HEK293 (cell line): ENCODE measurements around the gene ITGA2B.
A peak's percentile ranks its signal among the peaks of the same experiment; 100 is the strongest.

ENCODE experiments used
- CTCF ChIA-PET: fragments of 350-600 bp; formaldehyde crosslinking; extraction: SDS; loops from one replicate; lab custom pipeline; 2021; ENCODE audit warnings: antibody characterized with exemption; lab: Yijun Ruan, JAX
- POLR2A ChIA-PET: fragments of 300-600 bp; formaldehyde crosslinking; extraction: SDS; loops from one replicate; lab custom pipeline; 2020; ENCODE audit warnings: antibody characterized with exemption, inconsistent platforms; lab: Yijun Ruan, JAX
- H3K27ac ChIP-seq: fragments of 200-500 bp; sonication (Bioruptor generic); 2 replicates; pipeline ENCODE4 v1.5.1; 2014; ENCODE audit warnings: low read depth, low read length, control low read depth, inconsistent platforms; ENCODE audit errors: extremely low read depth
- H3K36me3 ChIP-seq, 2 experiments: fragments of 200-500 bp in 1 of 2; sonication (Bioruptor generic) in 1 of 2; 1 replicate in 1 of 2; 2 replicates in 1 of 2; pipeline ENCODE4 v1.5.1; 2014 to 2017; ENCODE audit warnings: inconsistent platforms in 2 of 2, low read length in 2 of 2; ENCODE audit not compliant: control insufficient read depth in 2 of 2, insufficient read depth in 1 of 2
- H3K4me1 ChIP-seq: fragments of 200-500 bp; sonication (Bioruptor generic); 2 replicates; pipeline ENCODE4 v1.5.1; 2014; ENCODE audit warnings: mild to moderate bottlenecking, low read length, inconsistent platforms; ENCODE audit not compliant: control insufficient read depth, insufficient read depth
- H3K4me3 ChIP-seq: 2 replicates; pipeline ENCODE4 v1.5.1; 2011; ENCODE audit warnings: low read depth, mild to moderate bottlenecking, control low read depth, low read length, moderate library complexity
- H3K9me3 ChIP-seq: fragments of 200-500 bp; sonication (Bioruptor generic); 2 replicates; pipeline ENCODE4 v1.5.1; 2014; ENCODE audit warnings: low read depth, low read length, inconsistent platforms; ENCODE audit not compliant: control insufficient read depth, insufficient read depth
- BCL11A ChIP-seq: fragments of 450-650 bp; formaldehyde crosslinking; IDR thresholded peaks from 2 replicates; pipeline ENCODE4 v1.5.1; 2016; ENCODE audit warnings: low read depth, missing biosample characterization, missing genetic modification characterization
- RBAK ChIP-seq: fragments of 450-650 bp; formaldehyde crosslinking; IDR thresholded peaks from 2 replicates; pipeline ENCODE4 v1.5.1; 2016; ENCODE audit warnings: missing biosample characterization, missing genetic modification characterization
- TCF7L2 ChIP-seq: IDR thresholded peaks from 2 replicates; pipeline ENCODE4 v1.6.1; 2011; ENCODE audit warnings: low read depth, mild to moderate bottlenecking, inconsistent platforms, low read length, moderate library complexity, borderline replicate concordance
- ZNF16 ChIP-seq: fragments of 450-650 bp; formaldehyde crosslinking; IDR thresholded peaks from 2 replicates; pipeline ENCODE4 v1.5.1; 2016; ENCODE audit warnings: low read depth, missing biosample characterization, missing genetic modification characterization
- ZNF354C ChIP-seq: fragments of 450-650 bp; formaldehyde crosslinking; IDR thresholded peaks from 2 replicates; pipeline ENCODE4 v1.5.1; 2016; ENCODE audit warnings: missing biosample characterization, missing genetic modification characterization, low read depth, borderline replicate concordance
- ZNF394 ChIP-seq: fragments of 450-650 bp; formaldehyde crosslinking; IDR thresholded peaks from 2 replicates; pipeline ENCODE4 v1.5.1; 2016; ENCODE audit warnings: missing biosample characterization, missing genetic modification characterization, mild to moderate bottlenecking, moderate library complexity, borderline replicate concordance
- ZNF530 ChIP-seq: fragments of 450-650 bp; formaldehyde crosslinking; IDR thresholded peaks from 2 replicates; pipeline ENCODE4 v1.5.1; 2016; ENCODE audit warnings: low read depth, missing biosample characterization, missing genetic modification characterization
- ZNF629 ChIP-seq: fragments of 450-650 bp; formaldehyde crosslinking; IDR thresholded peaks from 2 replicates; pipeline ENCODE4 v1.5.1; 2017; ENCODE audit warnings: missing biosample characterization, missing genetic modification characterization
- ZNF670 ChIP-seq: fragments of 450-650 bp; formaldehyde crosslinking; IDR thresholded peaks from 2 replicates; pipeline ENCODE4 v1.5.1; 2016; ENCODE audit warnings: missing biosample characterization, missing genetic modification characterization, low read depth
- TF ChIP-seq, protein P1 (sequence below): fragments of 450-650 bp; formaldehyde crosslinking; IDR thresholded peaks from 2 replicates; pipeline ENCODE4 v1.5.1; 2016; ENCODE audit warnings: missing biosample characterization, missing genetic modification characterization, low read depth
- TF ChIP-seq, protein P2 (sequence below): fragments of 450-650 bp; formaldehyde crosslinking; IDR thresholded peaks from 2 replicates; pipeline ENCODE4 v1.5.1; 2017; ENCODE audit warnings: missing biosample characterization, missing genetic modification characterization
- TF ChIP-seq, protein P3 (sequence below): fragments of 450-650 bp; formaldehyde crosslinking; IDR thresholded peaks from 2 replicates; pipeline ENCODE4 v1.5.1; 2016; ENCODE audit warnings: missing biosample characterization, missing genetic modification characterization
- TF ChIP-seq, protein P4 (sequence below): fragments of 450-650 bp; formaldehyde crosslinking; IDR thresholded peaks from 2 replicates; pipeline ENCODE4 v1.5.1; 2017; ENCODE audit warnings: missing biosample characterization, missing genetic modification characterization
- TF ChIP-seq, protein P5 (sequence below): fragments of 450-650 bp; formaldehyde crosslinking; IDR thresholded peaks from 2 replicates; pipeline ENCODE4 v1.5.1; 2016; ENCODE audit warnings: missing biosample characterization, missing genetic modification characterization

The ITGA2B gene

DNA sequence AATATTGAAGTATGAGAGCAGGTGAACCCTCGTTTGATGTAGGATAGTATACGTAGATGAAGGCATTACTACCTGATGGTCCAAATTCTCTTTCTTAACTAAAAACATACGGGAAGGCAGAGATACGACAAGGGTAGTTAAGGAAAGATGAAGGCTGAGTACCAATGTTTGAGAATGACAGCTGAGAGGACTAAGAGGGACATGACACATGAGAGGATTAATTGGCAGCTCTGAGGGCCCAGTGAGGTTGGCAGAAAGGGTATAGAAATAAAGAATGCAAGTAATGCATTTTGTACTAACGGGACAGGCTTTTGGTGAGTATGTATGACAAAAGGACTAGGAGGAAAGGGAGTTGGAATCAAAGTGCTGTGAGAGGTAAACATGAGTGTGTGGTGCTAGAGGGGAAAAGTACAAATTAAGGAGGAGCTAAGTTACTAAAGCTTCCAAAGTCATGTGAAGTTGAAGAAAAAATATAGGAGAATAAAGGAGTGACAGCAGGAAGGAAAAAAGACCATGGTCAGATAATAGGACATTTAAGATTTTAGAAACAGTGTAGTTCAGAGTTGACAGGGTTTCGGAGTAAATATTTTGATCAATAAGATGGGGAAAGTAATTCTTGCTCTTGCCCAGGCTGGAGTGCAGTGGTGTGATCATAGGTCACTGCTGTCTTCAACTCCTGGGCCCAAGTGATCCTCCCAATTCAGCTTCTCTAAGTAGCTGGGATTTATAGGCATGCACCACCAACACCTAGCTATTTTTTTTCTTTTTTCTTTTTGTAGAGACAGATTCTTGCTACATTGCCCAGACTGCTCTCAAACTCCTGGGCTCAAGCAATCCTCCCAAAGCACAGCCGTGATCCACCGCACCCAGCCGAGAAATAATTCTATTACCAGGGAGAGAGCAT lies 43.1 kb upstream of the ITGA2B start:
- CTCF ChIA-PET: interaction anchor here (0.8 to 1.5 kb wide), 5 partner anchors 9 to 102 kb away, joined by 3 to 6 read pairs (median 4); partner anchors contain the start of gene FAM171A2
- Histone ChIP-seq H3K36me3 (peaks cover 58 to 69% of the 10 kb centered on the region in 2 experiments), H3K4me1 (no peaks in the 10 kb centered on the region), H3K27ac (no peak overlapping the region), H3K9me3 (no peaks in the 10 kb centered on the region), H3K4me3 (no peak overlapping the region)
- TF ChIP-seq, protein P1, sequence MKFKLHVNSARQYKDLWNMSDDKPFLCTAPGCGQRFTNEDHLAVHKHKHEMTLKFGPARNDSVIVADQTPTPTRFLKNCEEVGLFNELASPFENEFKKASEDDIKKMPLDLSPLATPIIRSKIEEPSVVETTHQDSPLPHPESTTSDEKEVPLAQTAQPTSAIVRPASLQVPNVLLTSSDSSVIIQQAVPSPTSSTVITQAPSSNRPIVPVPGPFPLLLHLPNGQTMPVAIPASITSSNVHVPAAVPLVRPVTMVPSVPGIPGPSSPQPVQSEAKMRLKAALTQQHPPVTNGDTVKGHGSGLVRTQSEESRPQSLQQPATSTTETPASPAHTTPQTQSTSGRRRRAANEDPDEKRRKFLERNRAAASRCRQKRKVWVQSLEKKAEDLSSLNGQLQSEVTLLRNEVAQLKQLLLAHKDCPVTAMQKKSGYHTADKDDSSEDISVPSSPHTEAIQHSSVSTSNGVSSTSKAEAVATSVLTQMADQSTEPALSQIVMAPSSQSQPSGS (tag by site-specific recombination): no peak
- TF ChIP-seq ZNF394 (tag by site-specific recombination): peak; percentile 39; the same call in 1 of the 2 replicates
- POLR2A ChIA-PET: interaction anchor here (0.5 kb wide), 1 partner anchor 760 kb away, joined by 4 read pairs; no protein-coding TSS in a partner anchor

DNA sequence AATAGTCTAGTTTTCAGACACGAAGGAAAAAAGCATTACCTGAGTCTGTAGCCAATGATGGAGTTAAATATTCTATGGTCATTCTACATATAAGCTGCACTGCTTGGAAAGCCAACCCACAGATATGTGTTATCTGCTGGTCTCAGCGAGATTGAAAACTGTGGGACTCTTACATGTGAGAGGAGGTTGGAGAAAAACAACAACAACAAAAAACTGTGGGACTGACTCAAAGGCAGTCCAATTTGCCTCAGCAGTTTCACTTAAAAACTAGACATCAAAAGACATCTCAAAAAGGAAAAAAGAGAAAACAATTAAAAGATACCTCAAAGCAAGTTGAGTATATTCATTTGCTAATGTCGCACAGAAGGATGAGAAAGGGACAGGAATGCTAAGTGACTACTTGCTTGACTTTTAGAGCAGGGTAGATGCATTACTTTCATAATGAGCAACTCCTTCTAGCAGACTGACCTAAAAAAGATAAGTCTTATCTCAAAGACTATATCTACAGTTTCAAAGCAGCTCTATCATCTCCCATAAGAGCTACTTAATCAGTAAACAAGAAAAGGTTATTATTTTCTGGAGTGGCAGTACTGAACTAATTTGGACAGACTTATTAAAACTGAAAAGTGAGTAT lies 35.5 kb upstream of the ITGA2B start:
- Histone ChIP-seq H3K36me3 (peaks cover 41 to 58% of the 10 kb centered on the region in 2 experiments), H3K27ac (no peak overlapping the region), H3K4me3 (no peak overlapping the region), H3K9me3 (no peaks in the 10 kb centered on the region), H3K4me1 (no peaks in the 10 kb centered on the region)
- TF ChIP-seq ZNF670 (tag by site-specific recombination) (no peak), ZNF354C (tag by site-specific recombination) (no peak), ZNF629 (tag by site-specific recombination) (no peak), ZNF530 (tag by site-specific recombination) (no peak), BCL11A (tag by site-specific recombination) (no peak), TCF7L2 (0 out of 2 replicates have a peak, but pooled peaks have one; percentile 23), ZNF16 (tag by site-specific recombination) (no peak), RBAK (tag by site-specific recombination) (no peak)
- TF ChIP-seq, protein P2, sequence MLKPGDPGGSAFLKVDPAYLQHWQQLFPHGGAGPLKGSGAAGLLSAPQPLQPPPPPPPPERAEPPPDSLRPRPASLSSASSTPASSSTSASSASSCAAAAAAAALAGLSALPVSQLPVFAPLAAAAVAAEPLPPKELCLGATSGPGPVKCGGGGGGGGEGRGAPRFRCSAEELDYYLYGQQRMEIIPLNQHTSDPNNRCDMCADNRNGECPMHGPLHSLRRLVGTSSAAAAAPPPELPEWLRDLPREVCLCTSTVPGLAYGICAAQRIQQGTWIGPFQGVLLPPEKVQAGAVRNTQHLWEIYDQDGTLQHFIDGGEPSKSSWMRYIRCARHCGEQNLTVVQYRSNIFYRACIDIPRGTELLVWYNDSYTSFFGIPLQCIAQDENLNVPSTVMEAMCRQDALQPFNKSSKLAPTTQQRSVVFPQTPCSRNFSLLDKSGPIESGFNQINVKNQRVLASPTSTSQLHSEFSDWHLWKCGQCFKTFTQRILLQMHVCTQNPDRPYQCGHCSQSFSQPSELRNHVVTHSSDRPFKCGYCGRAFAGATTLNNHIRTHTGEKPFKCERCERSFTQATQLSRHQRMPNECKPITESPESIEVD: peak; percentile 37; the same call in 1 of the 2 replicates
- TF ChIP-seq, protein P3, sequence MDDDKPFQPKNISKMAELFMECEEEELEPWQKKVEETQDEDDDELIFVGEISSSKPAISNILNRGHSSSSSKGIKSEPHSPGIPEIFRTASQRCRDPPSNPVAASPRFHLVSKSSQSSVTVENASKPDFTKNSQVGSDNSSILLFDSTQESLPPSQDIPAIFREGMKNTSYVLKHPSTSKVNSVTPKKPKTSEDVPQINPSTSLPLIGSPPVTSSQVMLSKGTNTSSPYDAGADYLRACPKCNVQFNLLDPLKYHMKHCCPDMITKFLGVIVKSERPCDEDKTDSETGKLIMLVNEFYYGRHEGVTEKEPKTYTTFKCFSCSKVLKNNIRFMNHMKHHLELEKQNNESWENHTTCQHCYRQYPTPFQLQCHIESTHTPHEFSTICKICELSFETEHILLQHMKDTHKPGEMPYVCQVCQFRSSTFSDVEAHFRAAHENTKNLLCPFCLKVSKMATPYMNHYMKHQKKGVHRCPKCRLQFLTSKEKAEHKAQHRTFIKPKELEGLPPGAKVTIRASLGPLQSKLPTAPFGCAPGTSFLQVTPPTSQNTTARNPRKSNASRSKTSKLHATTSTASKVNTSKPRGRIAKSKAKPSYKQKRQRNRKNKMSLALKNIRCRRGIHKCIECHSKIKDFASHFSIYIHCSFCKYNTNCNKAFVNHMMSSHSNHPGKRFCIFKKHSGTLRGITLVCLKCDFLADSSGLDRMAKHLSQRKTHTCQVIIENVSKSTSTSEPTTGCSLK (tag by site-specific recombination): no peak
- TF ChIP-seq, protein P4, sequence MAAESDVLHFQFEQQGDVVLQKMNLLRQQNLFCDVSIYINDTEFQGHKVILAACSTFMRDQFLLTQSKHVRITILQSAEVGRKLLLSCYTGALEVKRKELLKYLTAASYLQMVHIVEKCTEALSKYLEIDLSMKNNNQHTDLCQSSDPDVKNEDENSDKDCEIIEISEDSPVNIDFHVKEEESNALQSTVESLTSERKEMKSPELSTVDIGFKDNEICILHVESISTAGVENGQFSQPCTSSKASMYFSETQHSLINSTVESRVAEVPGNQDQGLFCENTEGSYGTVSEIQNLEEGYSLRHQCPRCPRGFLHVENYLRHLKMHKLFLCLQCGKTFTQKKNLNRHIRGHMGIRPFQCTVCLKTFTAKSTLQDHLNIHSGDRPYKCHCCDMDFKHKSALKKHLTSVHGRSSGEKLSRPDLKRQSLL (tag by site-specific recombination): peak; percentile 44; the same call in 1 of the 2 replicates
- TF ChIP-seq, protein P5, sequence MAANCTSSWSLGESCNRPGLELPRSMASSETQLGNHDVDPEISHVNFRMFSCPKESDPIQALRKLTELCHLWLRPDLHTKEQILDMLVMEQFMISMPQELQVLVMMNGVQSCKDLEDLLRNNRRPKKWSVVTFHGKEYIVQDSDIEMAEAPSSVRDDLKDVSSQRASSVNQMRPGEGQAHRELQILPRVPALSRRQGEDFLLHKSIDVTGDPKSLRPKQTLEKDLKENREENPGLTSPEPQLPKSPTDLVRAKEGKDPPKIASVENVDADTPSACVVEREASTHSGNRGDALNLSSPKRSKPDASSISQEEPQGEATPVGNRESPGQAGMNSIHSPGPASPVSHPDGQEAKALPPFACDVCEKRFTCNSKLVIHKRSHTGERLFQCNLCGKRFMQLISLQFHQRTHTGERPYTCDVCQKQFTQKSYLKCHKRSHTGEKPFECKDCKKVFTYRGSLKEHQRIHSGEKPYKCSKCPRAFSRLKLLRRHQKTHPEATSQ (tag by site-specific recombination): no peak
- POLR2A ChIA-PET: no interaction called here
- CTCF ChIA-PET: interaction anchor here (0.6 to 2.8 kb wide), 4 partner anchors 12 to 98 kb away, joined by 3 to 9 read pairs (median 4); no protein-coding TSS in a partner anchor
